Astrocyte (in vitro differentiated cells and primary cell): Measurements from ENCODE around the gene SHROOM3. TPM values are rescaled to one million over a fixed set of nuclear protein-coding genes. Genes with fewer than 3 reads are reported as not detected.

Source experiments
- DNase-seq: peaks from one replicate; pipeline ENCODE4 v3.0.0-alpha.2; 2010; ENCODE audit warnings: low read depth
- FAIRE-seq: peaks from 2 replicates; lab custom pipeline; 2011; peaks lifted over from hg19 to GRCh38; lab: Jason Lieb, UNC
- H2AFZ ChIP-seq: 2 replicates; pipeline ENCODE4 v1.6.0; 2012; ENCODE audit warnings: low read depth, low read length, inconsistent platforms
- H3K27ac ChIP-seq: 2 replicates; pipeline ENCODE4 v1.5.1; 2011; ENCODE audit warnings: low read depth, low read length, inconsistent platforms
- H3K27me3 ChIP-seq: 2 replicates; pipeline ENCODE4 v1.6.0; 2011; ENCODE audit warnings: low read length, inconsistent platforms; ENCODE audit not compliant: insufficient read depth
- H3K36me3 ChIP-seq: 2 replicates; pipeline ENCODE4 v1.5.1; 2011; ENCODE audit warnings: low read length, inconsistent platforms; ENCODE audit not compliant: insufficient read depth
- H3K4me1 ChIP-seq: 2 replicates; pipeline ENCODE4 v1.5.1; 2011; ENCODE audit warnings: low read length, inconsistent platforms; ENCODE audit not compliant: insufficient read depth
- H3K4me2 ChIP-seq: 2 replicates; pipeline ENCODE4 v1.6.0; 2012; ENCODE audit warnings: low read length, inconsistent platforms
- H3K4me3 ChIP-seq: 2 replicates; pipeline ENCODE4 v1.5.1; 2011; ENCODE audit warnings: low read depth, mild to moderate bottlenecking, low read length, inconsistent platforms; ENCODE audit not compliant: insufficient read depth
- H3K79me2 ChIP-seq: 2 replicates; pipeline ENCODE4 v1.6.0; 2012; ENCODE audit warnings: mild to moderate bottlenecking, low read length, inconsistent platforms; ENCODE audit not compliant: insufficient read depth
- H3K9ac ChIP-seq: 2 replicates; pipeline ENCODE4 v1.6.0; 2012; ENCODE audit warnings: mild to moderate bottlenecking, low read length, inconsistent platforms
- H3K9me3 ChIP-seq: 2 replicates; pipeline ENCODE4 v1.5.1; 2012; ENCODE audit warnings: low read depth, mild to moderate bottlenecking, low read length, inconsistent platforms; ENCODE audit not compliant: insufficient read depth
- H4K20me1 ChIP-seq: 2 replicates; pipeline ENCODE4 v1.6.0; 2012; ENCODE audit warnings: low read length, inconsistent platforms; ENCODE audit not compliant: insufficient read depth
- H3K27ac Mint-ChIP-seq: one replicate; pipeline ENCODE4 v1.8.0; 2021; ENCODE audit warnings: mild to moderate bottlenecking, mixed read lengths; ENCODE audit not compliant: unreplicated experiment
- H3K27me3 Mint-ChIP-seq: one replicate; pipeline ENCODE4 v1.8.0; 2021; ENCODE audit warnings: low read depth, mixed read lengths; ENCODE audit not compliant: unreplicated experiment
- H3K36me3 Mint-ChIP-seq: one replicate; pipeline ENCODE4 v1.8.0; 2021; ENCODE audit warnings: low read depth, mixed read lengths; ENCODE audit not compliant: unreplicated experiment
- H3K4me1 Mint-ChIP-seq: one replicate; pipeline ENCODE4 v1.8.0; 2021; ENCODE audit warnings: low read depth, mixed read lengths; ENCODE audit not compliant: unreplicated experiment
- H3K4me3 Mint-ChIP-seq: one replicate; pipeline ENCODE4 v1.8.0; 2021; ENCODE audit warnings: mild to moderate bottlenecking, moderate library complexity, mixed read lengths; ENCODE audit not compliant: unreplicated experiment
- H3K9me3 Mint-ChIP-seq: one replicate; pipeline ENCODE4 v1.8.0; 2021; ENCODE audit warnings: mild to moderate bottlenecking, mixed read lengths; ENCODE audit not compliant: unreplicated experiment
- EZH2 ChIP-seq: IDR thresholded peaks from 2 replicates; pipeline ENCODE4 v1.6.1; 2012; ENCODE audit warnings: mild to moderate bottlenecking, low read length, inconsistent platforms; ENCODE audit not compliant: insufficient read depth
- total RNA-seq: library from RNA; stranded (reverse); gene quantifications from 2 replicates; pipeline ENCODE4 v1.2.1, GENCODE V29; 2021
- TF ChIP-seq, protein P1 (sequence below): IDR thresholded peaks from 2 replicates; pipeline ENCODE4 v1.5.1; 2011; ENCODE audit warnings: low read depth, mild to moderate bottlenecking, inconsistent platforms, low read length, moderate library complexity; ENCODE audit not compliant: insufficient read depth

The SHROOM3 gene
- total RNA-seq, 1 donor from 2014 or later = 64.6 TPM

DNA sequence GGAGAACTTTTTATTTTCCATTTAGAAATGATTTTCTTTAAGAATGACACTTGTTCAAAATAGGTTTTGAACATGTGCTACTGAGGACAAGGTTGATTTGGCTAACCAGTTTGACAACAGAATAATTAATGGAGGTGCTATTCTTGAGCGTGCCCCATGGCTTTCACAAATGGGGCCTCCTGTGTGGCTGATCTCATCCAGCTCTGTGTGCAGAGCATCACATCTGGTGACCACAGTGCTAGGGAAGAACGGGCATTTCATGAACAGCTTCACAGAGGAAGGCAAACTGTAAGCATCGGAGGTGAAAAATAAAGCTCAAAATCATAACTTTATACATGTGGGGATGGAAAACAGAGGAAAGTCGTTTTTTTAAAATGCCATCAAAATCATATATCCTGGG lies 314.3 kb downstream of the SHROOM3 start:
- no peaks in the 10 kb centered on the region for H3K27me3 ChIP-seq
- TF ChIP-seq, protein P1, sequence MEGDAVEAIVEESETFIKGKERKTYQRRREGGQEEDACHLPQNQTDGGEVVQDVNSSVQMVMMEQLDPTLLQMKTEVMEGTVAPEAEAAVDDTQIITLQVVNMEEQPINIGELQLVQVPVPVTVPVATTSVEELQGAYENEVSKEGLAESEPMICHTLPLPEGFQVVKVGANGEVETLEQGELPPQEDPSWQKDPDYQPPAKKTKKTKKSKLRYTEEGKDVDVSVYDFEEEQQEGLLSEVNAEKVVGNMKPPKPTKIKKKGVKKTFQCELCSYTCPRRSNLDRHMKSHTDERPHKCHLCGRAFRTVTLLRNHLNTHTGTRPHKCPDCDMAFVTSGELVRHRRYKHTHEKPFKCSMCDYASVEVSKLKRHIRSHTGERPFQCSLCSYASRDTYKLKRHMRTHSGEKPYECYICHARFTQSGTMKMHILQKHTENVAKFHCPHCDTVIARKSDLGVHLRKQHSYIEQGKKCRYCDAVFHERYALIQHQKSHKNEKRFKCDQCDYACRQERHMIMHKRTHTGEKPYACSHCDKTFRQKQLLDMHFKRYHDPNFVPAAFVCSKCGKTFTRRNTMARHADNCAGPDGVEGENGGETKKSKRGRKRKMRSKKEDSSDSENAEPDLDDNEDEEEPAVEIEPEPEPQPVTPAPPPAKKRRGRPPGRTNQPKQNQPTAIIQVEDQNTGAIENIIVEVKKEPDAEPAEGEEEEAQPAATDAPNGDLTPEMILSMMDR = no peak
- no peak for TF ChIP-seq EZH2
- H3K9ac ChIP-seq = no peak overlapping the region
- H3K4me2 ChIP-seq = no peak overlapping the region
- H2AFZ ChIP-seq = no peak overlapping the region
- H3K4me1 ChIP-seq = peaks cover 35% of the 10 kb centered on the region
- H3K4me3 ChIP-seq = no peak overlapping the region
- DNase-seq (no peak), FAIRE-seq (no peak)
- Mint-ChIP-seq H3K9me3 (no peaks in the 10 kb centered on the region), H3K27me3 (no peaks in the 10 kb centered on the region), H3K4me1 (peaks cover 75% of the 10 kb centered on the region), H3K36me3 (peaks cover 2% of the 10 kb centered on the region), H3K4me3 (no peak overlapping the region), H3K27ac (no peak overlapping the region)
- H4K20me1 ChIP-seq = no peaks in the 10 kb centered on the region
- no peaks in the 10 kb centered on the region for H3K9me3 ChIP-seq
- no peaks in the 10 kb centered on the region for H3K36me3 ChIP-seq
- peaks cover 2% of the 10 kb centered on the region for H3K79me2 ChIP-seq
- H3K27ac ChIP-seq = no peak overlapping the region

DNA sequence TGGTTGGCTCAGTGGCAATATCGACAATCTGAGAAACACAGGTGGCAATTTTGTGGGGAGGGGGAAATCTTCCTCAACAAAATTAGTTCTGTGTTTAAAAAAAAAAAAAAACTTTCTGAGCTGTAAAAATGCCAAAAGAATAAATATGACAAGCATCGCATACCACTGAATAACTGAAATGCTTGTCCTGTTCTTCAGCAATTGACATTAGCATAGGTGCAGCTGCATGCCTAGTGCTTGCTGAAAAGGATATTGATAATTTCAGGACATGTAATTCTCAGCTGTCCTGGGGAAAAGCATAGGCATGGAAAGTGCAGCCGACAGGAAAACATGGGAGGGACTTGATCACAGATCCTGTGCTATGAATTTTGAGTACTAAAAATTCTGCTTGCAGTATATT lies 315.7 kb downstream of the SHROOM3 start:
- peaks cover 10% of the 10 kb centered on the region for H3K36me3 Mint-ChIP-seq
- no peak overlapping the region for H3K9ac ChIP-seq
- no peak for TF ChIP-seq EZH2
- TF ChIP-seq, protein P1 = no peak
- H3K27ac ChIP-seq = no peak overlapping the region
- no peaks in the 10 kb centered on the region for H3K27me3 ChIP-seq
- no peak overlapping the region for H3K4me3 Mint-ChIP-seq
- peaks cover 39% of the 10 kb centered on the region for H3K4me1 ChIP-seq
- no peaks in the 10 kb centered on the region for H3K27me3 Mint-ChIP-seq
- peaks cover 77% of the 10 kb centered on the region for H3K4me1 Mint-ChIP-seq
- no peak overlapping the region for H2AFZ ChIP-seq
- no peaks in the 10 kb centered on the region for H3K36me3 ChIP-seq
- no peak overlapping the region for H3K4me3 ChIP-seq
- H3K9me3 ChIP-seq = no peaks in the 10 kb centered on the region
- H3K4me2 ChIP-seq = no peak overlapping the region
- FAIRE-seq (no peak), DNase-seq (no peak)
- H3K9me3 Mint-ChIP-seq = no peaks in the 10 kb centered on the region
- H4K20me1 ChIP-seq = no peaks in the 10 kb centered on the region
- H3K27ac Mint-ChIP-seq = no peak overlapping the region
- peaks cover 2% of the 10 kb centered on the region for H3K79me2 ChIP-seq

- TF ChIP-seq EZH2 = no peak
- TF ChIP-seq, protein P1 = no peak
- FAIRE-seq = peak; percentile 67
- DNase-seq = no peak
- no peak overlapping the region for H3K4me3 Mint-ChIP-seq
- no peaks in the 10 kb centered on the region for H3K9me3 Mint-ChIP-seq
- no peak overlapping the region for H2AFZ ChIP-seq
- H3K27me3 ChIP-seq = no peaks in the 10 kb centered on the region
- H3K27ac ChIP-seq = peak overlapping the region; percentile 97
- H4K20me1 ChIP-seq = no peaks in the 10 kb centered on the region
- H3K9me3 ChIP-seq = no peaks in the 10 kb centered on the region
- no peaks in the 10 kb centered on the region for H3K27me3 Mint-ChIP-seq
- peaks cover 87% of the 10 kb centered on the region for H3K4me1 Mint-ChIP-seq
- no peak overlapping the region for H3K9ac ChIP-seq
- H3K4me1 ChIP-seq = peaks cover 39% of the 10 kb centered on the region
- peak overlapping the region; percentile 42 for H3K27ac Mint-ChIP-seq
- peaks cover 17% of the 10 kb centered on the region for H3K36me3 Mint-ChIP-seq
- no peak overlapping the region for H3K4me2 ChIP-seq
- no peaks in the 10 kb centered on the region for H3K79me2 ChIP-seq
- H3K4me3 ChIP-seq = no peak overlapping the region
- peaks cover 1% of the 10 kb centered on the region for H3K36me3 ChIP-seq
These were observed 316.7 kb downstream of the SHROOM3 start for GRCh38 chr4:76751612-76752343.
